Stimulated activated CD8-positive, alpha-beta memory T cell treated with anti-CD3 and anti-CD28 coated beads, Interleukin-12 subunit alpha, Interleukin-12 subunit beta, amount 100 ng/mL, for 24 hours (primary cell): ENCODE measurements around the gene MESD.
A peak's percentile ranks its signal among the peaks of the same experiment; 100 is the strongest.

ENCODE experiments used
- DNase-seq: peaks from one replicate; pipeline ENCODE4 v3.0.0-alpha.2; 2020; ENCODE audit errors: extremely low read depth

The MESD gene

GRCh38 chr15:80989518-80990478, at the start of gene MESD:
MESD (minus strand) TSS chr15:80989819; CDS start chr15:80989791, 28 bp downstream.
- DNase-seq = peak; percentile 95

GRCh38 chr15:81038975-81039607, 49.5 kb upstream of the MESD start:
- DNase-seq = no peak

GRCh38 chr15:81037952-81038743, 48.5 kb upstream of the MESD start:
- DNase-seq = no peak

DNA sequence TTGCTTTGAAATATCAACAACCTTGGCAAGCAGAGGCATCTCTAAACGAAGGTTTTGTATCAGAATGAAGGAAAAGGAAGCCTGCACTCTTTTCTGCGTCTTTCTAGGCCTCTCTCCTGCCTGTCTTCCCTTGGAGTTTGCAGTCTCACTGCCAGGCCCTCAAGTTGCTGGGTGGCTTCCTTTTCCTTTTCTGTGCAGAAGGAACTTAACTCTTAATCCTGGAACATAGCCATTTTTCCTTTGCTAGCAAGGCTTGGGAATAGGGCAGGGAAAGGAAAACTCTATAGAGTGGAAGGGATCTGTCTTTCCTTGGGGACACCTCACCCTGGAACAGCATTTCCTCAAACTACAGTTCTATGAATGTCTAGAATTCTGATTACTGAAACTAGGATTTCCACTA, 43.9 kb upstream of the MESD start:
- DNase-seq = no peak

- no peak for DNase-seq
These were observed 43.2 kb upstream of the MESD start for GRCh38 chr15:81032818-81033217.

- DNase-seq = no peak
These were observed 42.7 kb upstream of the MESD start for GRCh38 chr15:81032355-81032754.

DNA sequence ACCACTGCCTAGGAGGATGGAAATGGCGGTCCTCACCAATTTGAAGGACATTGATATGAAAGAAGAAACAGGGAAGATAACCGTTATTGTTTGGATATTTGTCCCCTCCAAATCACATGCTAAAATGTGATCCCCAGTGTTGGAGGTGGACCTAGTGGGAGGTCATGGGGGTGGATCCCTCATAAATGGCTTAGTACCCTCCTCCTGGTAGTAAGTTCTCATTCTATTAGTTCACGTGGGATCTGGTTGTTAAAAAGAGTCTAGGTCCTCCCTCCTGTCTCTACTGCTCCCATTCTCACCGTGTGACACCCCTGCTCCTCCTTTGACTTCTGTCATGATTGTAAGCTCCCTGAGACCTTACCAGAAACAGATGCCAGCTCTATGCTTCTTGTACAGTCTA, 41.6 kb upstream of the MESD start:
- no peak for DNase-seq

- no peak for DNase-seq
These were observed 40.7 kb upstream of the MESD start for GRCh38 chr15:81030301-81030750.

GRCh38 chr15:81029414-81030300, 40.0 kb upstream of the MESD start:
- DNase-seq = no peak

GRCh38 chr15:81026836-81027599, 37.4 kb upstream of the MESD start:
- DNase-seq = no peak

DNA sequence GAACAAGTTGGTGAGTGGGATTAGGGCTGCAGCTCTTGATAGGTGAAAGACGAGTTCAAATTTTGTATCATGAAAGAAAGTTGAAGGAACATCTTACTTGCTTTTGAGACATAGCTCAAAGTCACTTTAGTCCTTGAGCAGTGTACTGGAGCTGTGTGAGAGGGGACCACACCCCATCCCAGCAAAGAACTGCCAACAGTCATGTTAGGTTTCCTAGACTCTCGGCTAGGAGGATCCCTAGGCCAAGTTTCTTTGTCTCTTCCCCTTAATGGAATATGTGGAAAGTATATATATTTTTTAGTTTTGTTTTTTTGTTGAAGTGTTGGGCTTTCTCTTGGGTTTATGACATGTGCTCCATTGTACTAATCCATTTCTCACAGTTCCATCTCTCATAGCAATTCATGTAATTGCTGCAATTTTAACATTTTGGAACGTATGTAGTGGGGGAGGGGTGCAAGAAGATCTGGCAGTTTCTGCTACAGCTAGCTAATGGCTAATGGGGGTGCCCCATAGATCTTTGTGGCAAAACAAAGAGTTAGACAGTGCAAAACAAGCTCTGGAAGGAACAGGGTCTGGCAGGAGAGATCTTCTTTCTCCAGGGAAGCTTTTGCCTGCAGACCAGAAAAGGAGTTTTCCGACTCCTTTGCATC, 36.2 kb upstream of the MESD start:
- no peak for DNase-seq

GRCh38 chr15:81024936-81025335, 35.3 kb upstream of the MESD start:
- no peak for DNase-seq

DNA sequence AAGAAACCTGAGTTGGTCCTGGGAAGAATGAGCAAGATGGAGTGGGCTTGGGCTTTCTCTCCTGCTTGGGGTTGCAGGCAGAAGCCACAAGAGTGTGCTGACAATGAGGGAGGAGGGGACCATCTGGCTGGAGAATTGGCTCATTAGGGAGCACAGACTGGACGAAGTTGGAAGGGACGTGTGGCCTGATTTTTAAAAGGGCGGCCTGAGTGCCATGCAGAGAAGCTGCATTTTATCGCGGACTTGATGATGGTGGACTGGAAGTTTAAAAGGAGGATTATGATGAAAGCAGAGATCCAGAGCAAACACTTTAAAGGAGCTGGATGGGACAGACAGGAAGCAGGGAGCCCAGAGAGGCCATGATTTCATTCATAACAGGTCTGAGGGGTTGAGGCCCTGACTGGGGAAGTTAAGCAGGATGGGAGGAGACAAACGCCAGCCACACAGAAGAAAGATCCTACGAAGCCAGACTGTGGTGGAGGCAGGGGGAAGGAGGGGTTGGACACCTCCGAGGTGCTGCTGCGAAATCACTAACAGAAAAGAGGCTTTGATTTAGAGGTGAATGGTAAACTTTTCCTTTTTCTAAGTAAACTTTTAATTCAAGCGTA, 34.8 kb upstream of the MESD start:
- DNase-seq = no peak

GRCh38 chr15:81023483-81024264, 34.1 kb upstream of the MESD start:
- no peak for DNase-seq

DNA sequence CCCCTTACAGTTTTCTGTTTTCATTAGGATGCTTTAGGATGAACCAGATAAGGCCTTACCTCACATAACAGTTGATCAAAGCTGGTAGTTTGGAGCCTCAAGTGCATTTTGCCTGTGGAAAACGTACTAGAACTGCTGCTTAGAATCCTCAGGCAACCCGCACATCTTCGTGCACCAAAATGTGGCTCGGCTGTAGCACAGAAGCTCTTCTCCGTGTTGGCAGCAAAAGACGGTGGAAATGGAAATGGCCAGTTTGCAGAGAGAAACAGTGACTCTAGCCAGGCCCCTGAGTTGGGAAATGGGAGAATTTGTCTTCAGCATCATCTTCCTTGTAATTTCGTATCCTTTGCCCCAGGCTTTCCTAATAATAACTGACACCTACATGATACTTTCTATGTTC, 31.7 kb upstream of the MESD start:
- DNase-seq = no peak

GRCh38 chr15:81018197-81018596, 28.6 kb upstream of the MESD start:
- DNase-seq = no peak

- DNase-seq = no peak
These were observed 27.0 kb upstream of the MESD start for GRCh38 chr15:81016489-81017068.
